Islet of Langerhans (tissue), 1 donor: ENCODE results near the gene EXOC5.
A peak's percentile ranks its signal among the peaks of the same experiment; 100 is the strongest.
"Not testable (repeated sequence)": the region's sequence is repeated elsewhere in the genome, so short reads cannot be mapped to it uniquely, and the experiment has no call there.

Source experiments
- FAIRE-seq: peaks from one replicate; lab custom pipeline; 2011; peaks lifted over from hg19 to GRCh38; lab: Jason Lieb, UNC

EXOC5 gene

GRCh38 chr14:57268161-57269069 lies at the start of gene EXOC5, which contains the start of gene AP5M1:
Gene EXOC5 (minus strand): TSS chr14:57268905. CDS start chr14:57268648, 257 bp downstream.
Gene AP5M1 (plus strand): TSS chr14:57268971. CDS start chr14:57269315, 344 bp downstream.
- FAIRE-seq: peak; percentile 69

DNA sequence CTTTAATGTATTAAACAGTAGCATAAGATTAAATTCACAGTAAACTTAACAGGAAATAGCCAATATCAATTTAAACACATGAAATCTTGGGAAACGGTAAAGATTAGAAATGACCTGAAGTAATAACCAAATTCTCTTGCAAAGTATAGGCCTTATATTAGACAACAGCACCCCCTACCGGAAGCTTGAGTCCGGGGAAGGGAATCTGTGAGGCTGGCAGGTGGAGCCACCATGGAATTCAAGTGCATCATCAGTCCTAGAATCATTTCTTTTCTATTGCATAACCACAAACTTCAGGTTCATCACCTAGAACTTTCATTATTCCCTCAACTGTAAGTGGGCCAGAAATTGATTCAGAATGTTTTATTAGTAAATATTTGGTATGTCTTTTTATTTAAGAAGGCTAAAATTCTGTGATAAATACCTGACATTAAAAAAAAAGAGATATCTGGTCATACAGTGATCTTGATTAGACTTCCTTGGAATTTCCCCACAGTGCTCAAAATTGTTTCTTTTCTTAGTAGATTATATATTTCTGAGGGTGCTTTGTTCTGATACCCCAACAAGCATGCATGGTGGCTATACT lies 48.6 kb upstream of the EXOC5 start:
- FAIRE-seq: peak; percentile 88

DNA sequence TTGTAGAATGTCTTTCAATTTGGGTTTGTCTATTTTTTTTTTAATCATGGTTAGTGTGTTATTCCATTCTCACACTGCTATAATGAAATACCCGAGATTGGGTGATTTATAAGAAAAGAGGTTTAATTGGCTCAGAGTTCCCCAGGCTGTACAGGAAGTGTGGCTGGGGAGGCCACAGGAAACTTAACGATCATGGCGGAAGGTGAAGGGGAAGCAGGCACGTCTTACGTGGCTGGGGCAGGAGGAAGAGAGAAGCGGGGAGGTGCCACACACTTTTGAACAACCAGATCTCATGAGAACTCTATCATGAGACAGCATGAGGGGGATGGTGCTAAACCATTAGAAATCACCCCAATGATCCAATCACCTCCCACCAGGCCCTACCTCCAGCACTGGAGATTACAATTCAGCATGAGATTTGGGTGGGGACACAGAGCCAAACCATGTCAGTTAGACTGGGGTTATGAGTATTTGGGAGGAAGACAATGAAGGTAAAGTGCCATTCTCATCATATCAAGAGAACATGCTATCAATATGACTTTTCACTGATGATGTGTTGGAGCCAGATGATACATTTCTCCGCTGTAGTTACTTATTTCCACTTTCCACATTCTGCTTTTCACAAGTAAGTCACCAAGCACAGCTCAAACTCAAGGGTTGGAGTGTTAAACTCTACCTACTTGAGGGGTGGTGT lies 45.8 kb upstream of the EXOC5 start:
- no peak for FAIRE-seq

DNA sequence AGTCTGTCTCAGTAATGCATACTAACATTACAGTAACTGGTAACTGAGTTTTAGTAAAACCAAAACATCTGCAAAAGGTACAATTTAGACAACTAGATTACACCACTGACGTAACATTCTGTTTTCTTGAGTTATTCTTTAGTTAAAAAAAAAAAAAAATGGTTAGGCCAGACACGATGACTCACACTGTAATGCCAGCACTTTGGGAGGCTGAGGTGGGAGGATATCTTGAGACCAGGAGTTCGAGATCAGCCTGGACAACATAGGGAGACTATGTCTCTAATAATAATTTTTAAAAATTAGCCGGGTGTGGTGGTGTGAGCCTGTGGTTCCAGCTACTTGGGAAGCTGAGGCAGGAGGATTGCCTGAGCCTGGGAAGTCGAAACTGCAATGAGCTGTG lies 34.2 kb upstream of the EXOC5 start:
- no peak for FAIRE-seq

- FAIRE-seq: no peak
Observed at GRCh38 chr14:57299511-57299910, 30.8 kb upstream of the EXOC5 start.

GRCh38 chr14:57297852-57298251 lies 29.1 kb upstream of the EXOC5 start:
- no peak for FAIRE-seq

- FAIRE-seq: no peak
Observed at GRCh38 chr14:57295239-57295638, 26.5 kb upstream of the EXOC5 start.

DNA sequence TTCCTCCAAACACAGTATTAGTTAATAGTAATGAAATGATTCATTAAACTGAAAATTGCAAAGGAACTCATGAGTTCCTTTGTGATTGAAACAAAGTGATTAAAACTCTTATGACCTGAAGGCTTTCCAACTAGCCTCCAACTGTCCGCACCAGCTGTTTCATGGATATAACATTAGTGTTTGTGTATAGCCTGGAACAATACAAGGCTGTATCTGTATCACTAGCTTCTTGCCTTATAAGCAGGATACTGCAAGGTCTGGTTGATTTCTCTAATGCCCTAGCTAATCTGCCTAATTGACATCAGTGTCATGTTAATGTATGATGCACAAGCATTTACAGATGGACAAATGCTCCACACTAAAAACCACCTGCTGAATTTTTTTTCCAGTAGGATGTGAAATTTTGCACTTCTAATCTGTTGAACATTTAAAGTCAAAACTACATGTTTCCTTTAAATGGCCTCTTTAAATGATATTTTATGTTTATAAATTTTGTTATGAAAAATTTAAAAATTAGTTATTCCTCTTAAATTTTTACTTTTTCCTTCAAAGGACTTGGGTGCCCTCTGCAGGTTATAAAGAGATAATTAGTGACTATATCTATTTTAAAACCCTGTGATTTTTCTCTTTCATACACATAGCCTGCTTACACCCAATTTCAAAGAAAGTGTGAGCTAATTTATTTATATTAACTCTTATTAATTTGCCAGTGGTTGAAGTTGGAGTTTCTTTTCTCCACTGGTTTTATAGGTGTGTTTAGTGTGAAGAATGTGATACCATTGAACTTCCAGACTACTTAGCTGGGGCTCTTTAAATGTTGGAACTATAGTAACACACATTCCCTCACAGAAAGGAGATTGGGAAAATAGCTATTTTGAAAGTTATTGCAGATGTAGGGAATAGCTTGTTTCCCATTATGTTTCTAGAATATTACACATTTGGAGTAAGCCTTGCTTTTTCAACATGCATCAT lies 25.4 kb upstream of the EXOC5 start:
- FAIRE-seq: no peak

DNA sequence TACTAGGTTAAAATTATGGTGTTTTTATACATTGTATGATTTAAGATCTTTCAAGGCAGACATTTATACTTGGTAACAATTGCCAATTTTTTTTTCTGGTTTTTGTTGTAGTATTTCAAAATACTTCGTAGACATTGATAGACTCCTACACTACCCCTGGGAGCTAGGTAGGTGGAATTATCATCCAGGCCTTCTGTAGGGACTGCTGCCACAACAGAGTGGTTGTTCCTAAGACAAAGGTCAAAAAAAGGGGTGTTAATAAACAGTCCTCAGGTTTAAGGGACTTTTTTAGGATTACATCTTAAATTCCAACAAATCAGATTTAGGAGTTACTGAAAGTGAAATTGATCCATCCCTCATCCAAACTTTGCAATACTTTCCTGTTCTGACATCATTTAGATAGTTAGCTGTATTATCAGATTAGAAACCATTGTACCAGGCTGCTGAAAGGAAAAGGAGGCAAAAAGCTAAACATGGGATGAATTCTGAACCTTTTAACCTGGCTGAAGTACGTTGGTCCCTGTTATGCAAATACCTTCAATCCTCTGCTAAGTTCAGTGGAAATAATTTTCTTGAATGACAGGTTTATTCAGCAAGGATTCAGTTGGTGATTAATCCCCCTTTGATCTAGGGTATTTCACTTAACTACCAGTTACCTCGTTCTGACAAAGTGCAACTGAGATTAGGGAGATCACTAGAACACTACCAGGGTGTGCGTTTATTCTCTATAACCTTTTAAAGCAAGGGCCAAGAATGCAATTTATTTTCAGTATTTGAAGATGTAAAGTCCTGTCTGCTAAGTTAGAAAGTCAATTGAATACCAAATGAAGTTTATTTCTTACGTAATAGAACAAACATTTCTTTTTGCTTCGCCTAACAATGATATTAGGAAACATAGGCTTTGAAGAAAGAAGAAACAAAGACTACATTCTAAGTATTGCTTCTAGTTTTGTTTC lies 23.3 kb upstream of the EXOC5 start:
- no peak for FAIRE-seq

DNA sequence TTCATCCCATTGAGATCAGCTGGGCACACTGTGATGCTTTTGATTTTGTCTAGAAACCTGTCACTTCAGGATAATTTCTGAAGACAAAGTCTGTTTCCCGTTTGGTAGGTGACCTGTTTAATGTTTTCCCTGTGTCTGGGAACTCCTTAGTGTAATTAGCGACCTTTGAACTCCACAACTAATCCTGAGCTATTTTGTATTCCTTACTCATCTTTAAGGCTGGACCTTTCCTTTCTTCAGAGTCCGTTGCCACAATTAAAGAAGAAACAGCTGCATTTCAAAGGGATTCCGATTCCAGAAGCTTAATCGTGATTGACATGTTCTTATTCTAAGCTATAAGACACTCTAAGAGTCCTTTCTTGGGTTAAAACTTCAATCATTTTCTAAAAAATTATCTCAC lies 22.0 kb upstream of the EXOC5 start:
- FAIRE-seq: no peak

DNA sequence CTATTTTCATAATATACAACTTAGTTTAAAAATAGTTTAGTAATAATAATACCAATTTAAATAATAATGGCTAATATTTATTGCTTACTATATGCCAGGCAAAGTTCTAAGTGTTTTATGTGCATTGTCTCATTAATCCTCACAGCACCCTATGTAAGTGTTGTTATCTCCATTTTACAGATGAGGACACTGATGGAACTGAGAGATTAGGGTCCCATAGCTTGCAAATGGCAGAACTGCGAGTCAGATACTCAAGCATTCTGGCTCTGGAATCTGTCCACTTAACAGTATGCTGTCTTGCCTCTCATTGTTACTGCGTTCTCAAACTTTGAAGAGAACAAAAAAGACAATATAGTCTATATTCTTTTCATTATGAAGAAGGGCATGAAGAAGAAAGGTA lies 19.0 kb upstream of the EXOC5 start:
- no peak for FAIRE-seq

DNA sequence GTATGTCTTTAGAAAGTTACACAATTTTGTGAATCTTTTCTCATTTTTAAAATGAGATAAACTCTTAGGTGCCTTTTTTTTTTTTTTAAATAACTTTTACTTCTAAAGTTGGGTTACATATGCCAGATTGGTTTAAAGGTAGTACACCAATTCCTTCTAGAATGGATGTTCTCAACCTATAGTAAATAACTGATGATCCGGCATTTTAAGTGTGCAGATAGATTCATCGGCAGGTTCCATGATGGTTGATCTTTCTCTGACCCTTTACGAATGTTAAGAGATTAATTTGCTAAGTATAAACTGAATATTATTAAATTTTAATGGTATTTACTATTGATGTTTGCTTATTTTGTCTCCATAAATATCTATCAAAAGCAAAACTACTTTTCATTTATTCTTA lies 8.4 kb upstream of the EXOC5 start:
- peak; percentile 53 for FAIRE-seq

DNA sequence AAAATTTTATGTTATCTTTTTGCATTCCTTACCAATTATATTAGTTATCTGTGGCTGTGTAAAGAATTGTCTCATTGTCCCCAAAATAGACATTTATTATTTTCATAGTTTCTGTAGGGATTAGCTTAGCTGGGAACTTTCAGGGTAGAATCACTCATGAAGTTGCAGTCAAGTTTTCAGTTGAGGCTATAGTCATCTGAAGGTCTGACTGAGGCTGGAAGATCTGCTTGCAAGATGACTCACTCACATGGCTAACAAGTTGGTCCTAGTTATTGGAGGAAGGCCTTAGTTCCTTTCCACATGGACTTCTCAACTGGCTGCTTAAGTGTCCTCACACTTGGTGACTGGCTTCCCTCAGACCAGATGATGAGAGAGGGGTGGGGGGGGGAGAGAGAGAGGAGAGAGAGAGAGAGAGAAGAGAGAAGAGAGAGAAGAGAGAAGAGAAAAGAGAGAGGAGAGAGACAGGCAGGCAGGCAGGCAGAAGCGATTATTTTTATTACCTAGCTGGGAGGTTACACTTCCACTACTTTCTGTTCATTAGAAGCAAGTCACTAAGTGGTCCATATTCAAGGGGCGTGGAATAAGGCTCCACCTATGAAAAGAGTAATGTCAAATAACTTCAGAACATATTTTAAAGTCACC lies 6.4 kb upstream of the EXOC5 start:
- FAIRE-seq: no peak

DNA sequence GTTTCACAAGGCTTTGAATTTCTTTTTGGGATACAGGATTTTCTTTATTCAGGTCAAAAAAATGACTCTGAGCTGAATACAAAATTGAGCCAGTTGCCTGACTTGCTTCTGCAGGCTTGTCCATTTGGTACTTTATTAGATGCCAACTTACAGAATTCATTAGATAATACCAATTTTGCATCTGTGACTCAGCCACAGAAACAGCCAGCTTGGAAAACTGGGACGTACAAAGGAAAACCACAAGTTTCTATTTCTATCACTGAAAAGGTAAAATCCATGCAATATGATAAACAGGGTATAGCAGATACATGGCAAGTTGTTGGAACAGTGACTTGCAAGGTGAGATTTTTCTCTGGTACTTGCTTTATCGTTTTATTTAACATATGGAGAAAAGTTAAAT lies 5.8 kb upstream of the EXOC5 start:
- FAIRE-seq: no peak

- FAIRE-seq: no peak
Observed at GRCh38 chr14:57273236-57273635, 4.5 kb upstream of the EXOC5 start.

- no peak for FAIRE-seq
Observed at GRCh38 chr14:57266065-57266464, 2.6 kb downstream of the EXOC5 start.

DNA sequence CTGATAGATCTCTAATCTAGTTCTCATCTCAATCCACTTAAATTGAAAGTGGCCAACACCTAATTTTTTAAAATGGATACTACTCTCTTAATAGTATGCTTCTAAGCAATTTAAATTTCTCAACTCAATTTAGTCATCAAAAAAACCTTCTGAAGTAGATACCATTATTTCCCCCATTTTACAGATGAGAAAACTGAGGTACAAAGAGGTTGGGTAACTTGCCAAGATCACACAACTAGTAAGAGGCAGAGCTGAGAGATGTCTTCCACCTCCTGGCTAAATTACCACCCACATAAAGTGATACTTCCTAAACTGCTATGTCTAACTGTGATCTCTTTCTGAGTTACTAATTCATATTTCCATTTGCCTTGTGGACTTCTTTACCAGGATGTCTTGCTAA lies 6.6 kb downstream of the EXOC5 start:
- FAIRE-seq: no peak

- FAIRE-seq: no peak
Observed at GRCh38 chr14:57261604-57262003, 7.1 kb downstream of the EXOC5 start.

DNA sequence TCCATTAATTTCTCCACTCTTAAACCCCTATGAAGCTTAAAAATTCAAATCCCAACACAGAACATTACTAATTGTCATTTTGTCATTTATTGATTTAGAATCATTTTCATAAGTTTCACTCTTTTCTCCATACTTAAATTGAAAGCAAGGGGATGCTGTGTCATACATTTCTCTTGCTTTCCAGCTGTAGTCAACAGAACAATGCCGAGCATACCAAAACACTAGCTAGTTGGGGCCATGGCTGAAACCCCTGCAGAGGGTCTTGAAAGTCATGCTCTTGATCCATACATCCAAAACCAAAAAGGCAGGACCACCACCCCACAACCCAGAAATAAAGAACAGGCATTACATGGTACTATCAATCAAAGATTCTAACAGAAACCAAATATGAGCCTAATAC lies 9.0 kb downstream of the EXOC5 start:
- no peak for FAIRE-seq

DNA sequence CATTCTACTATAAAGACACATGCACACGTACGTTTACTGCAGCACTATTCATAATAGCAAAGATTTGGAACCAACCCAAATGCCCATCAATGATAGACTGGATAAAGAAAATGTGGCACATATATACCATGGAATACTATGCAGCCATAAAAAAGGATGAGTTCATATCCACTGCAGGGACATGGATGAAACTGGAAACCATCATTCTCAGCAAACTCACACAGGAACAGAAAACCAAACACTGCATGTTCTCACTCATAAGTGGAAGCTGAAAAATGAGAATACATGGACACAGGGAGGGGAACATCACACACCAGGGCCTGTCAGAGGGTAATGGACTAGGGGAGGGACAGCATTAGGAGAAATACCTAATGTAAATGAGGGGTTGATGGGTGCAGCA lies 10.5 kb downstream of the EXOC5 start:
- not testable (repeated sequence) for FAIRE-seq
